ENCODE measurements around the gene ING5.

DNA sequence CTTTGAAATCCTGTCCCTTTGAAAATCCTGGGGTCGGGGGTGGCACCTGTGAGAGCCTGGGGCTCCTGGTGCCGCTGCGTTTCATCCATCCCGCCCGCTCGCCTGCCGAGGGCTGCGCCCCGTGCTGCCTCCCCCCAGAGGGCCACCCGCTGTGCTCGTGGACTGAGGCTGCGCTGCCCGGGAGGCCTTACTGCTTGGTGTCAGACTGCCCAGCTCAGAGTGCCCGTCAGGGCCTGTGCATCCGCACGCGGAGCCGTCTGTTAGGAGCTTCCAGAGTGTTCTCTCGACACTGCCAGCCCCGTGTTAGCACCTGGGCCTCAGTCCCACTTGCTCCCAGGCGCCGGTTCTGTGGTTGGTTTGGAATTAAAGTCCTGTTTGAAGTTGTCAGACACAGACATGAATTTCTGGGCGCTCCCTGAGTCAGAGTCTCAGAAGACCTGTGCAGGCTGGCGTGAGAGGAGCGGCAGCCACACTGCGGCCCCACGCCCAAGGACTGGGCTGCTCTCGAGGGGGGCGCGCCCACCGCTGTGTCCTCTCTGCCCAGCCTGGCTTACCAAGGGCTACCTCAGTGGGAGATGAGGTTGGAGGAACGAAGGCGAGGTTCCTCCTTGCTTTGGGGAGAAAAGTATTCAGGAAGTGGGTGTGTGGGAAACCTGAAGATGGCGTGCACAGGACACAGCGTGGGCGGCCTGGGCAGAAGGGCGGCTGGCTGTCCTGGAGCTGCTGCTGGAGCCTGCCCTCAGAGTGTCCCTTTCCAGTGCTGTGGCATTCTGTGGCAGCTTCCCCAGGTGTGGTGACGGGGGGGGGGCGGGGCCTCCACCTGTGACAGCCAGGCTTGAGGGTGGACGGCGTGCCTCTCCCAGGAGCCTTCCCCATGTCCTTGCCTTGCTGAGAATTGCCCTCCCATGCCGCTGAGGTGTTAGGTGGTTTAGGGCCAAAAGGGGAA, 29.3 kb upstream of the ING5 start:
- no peak for TF ChIP-seq POLR2A (IDR thresholded peaks at IDR 0.05; ENCODE audit: low read length)
- no peak for TF ChIP-seq GATA1 (IDR thresholded peaks at IDR 0.05; ENCODE audit: low read depth, low read length)

Data from erythroblast (primary cell).